Cerebellar nuclear complex (tissue), 1 donor: Measurements from ENCODE around the gene GOLGA6C.
"Not testable (repeated sequence)": the region's sequence is repeated elsewhere in the genome, so short reads cannot be mapped to it uniquely, and the experiment has no call there.

Source experiments
- DNase-seq, 2 experiments: peaks; one replicate each; lab custom pipeline; 2025; lab: John Stamatoyannopoulos, UW

The GOLGA6C gene

GRCh38 chr15:75227112-75227511 is 31.0 kb upstream of the GOLGA6C start:
- DNase-seq, result not testable (repeated sequence)

GRCh38 chr15:75227663-75228280 is 30.4 kb upstream of the GOLGA6C start:
- DNase-seq, result no peak

GRCh38 chr15:75228787-75229186 is 29.3 kb upstream of the GOLGA6C start:
- DNase-seq, result no peak

GRCh38 chr15:75229191-75230015 is 28.7 kb upstream of the GOLGA6C start:
- no peak for DNase-seq

GRCh38 chr15:75230016-75230343 is 28.2 kb upstream of the GOLGA6C start:
- no peak for DNase-seq

- DNase-seq, result no peak
Measured at GRCh38 chr15:75230551-75231371, 27.4 kb upstream of the GOLGA6C start.

- DNase-seq, result no peak
Measured at GRCh38 chr15:75231836-75232235, 26.3 kb upstream of the GOLGA6C start.

GRCh38 chr15:75232252-75232813 is 25.8 kb upstream of the GOLGA6C start:
- no peak for DNase-seq

GRCh38 chr15:75232826-75233503 is 25.2 kb upstream of the GOLGA6C start:
- DNase-seq, result no peak

GRCh38 chr15:75233504-75234190 is 24.5 kb upstream of the GOLGA6C start:
- DNase-seq, result no peak

- no peak for DNase-seq
Measured at GRCh38 chr15:75234191-75234810, 23.8 kb upstream of the GOLGA6C start.

- no peak for DNase-seq
Measured at GRCh38 chr15:75235051-75235673, 23.0 kb upstream of the GOLGA6C start.

- no peak for DNase-seq
Measured at GRCh38 chr15:75235760-75236729, 22.1 kb upstream of the GOLGA6C start.

- no peak for DNase-seq
Measured at GRCh38 chr15:75237316-75237982, 20.7 kb upstream of the GOLGA6C start.

- no peak for DNase-seq
Measured at GRCh38 chr15:75238150-75238549, 20.0 kb upstream of the GOLGA6C start.

- not testable (repeated sequence) for DNase-seq
Measured at GRCh38 chr15:75245741-75246140, 12.4 kb upstream of the GOLGA6C start.

- DNase-seq, result not testable (repeated sequence)
Measured at GRCh38 chr15:75248991-75249390, 9.1 kb upstream of the GOLGA6C start.

GRCh38 chr15:75249726-75250125 is 8.4 kb upstream of the GOLGA6C start:
- DNase-seq, result no peak

- DNase-seq, result not testable (repeated sequence)
Measured at GRCh38 chr15:75251343-75251742, 6.8 kb upstream of the GOLGA6C start.
